OCI-LY3 (cell line): Measurements from ENCODE around the gene NFIA.

Experiments
- EZH2phosphoT487 ChIP-seq: fragments of 200-600 bp; shearing (Covaris generic); IDR thresholded peaks from 2 replicates; pipeline ENCODE4 v1.6.1; 2018; ENCODE audit warnings: antibody characterized with exemption, mixed run types, low read depth
- TF ChIP-seq, protein P1 (sequence below): fragments of 200-600, 300-600 bp; sonication (generic); IDR thresholded peaks from 2 replicates; pipeline ENCODE4 v1.5.1; 2014; ENCODE audit warnings: antibody characterized with exemption, low read length, low read depth

DNA sequence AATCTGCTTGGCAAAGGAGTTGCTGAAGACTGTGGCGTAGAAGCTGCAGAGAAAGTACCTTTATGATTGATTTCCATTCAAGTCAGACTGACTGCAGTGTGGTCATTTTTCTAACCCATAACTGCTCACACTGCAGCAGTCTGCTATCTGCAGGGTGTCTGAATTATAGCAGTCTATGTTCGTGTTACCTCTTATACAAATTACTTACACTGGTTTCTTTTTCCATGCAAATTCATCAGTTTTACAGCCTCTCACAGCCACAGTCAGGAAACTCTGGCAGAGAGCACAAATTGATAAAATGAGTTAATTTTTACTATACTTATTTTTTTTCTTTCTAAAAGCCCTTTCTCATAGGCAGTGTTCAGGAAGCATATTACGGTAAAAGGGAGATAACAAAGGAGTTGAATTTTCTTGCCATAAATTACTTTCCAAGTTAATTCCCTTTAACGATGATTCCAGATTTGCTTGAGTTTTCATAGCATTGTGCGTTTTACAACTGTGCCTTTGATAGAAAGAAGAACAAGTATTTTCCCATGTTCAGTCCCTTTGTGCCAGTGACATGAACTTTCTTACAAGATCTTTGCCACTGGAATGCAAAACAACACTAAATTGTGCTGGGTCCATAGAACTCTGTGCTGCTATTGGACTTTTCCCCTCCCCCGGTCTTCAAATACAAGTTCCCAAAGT lies 261.5 kb downstream of the NFIA start:
- TF ChIP-seq, protein P1, sequence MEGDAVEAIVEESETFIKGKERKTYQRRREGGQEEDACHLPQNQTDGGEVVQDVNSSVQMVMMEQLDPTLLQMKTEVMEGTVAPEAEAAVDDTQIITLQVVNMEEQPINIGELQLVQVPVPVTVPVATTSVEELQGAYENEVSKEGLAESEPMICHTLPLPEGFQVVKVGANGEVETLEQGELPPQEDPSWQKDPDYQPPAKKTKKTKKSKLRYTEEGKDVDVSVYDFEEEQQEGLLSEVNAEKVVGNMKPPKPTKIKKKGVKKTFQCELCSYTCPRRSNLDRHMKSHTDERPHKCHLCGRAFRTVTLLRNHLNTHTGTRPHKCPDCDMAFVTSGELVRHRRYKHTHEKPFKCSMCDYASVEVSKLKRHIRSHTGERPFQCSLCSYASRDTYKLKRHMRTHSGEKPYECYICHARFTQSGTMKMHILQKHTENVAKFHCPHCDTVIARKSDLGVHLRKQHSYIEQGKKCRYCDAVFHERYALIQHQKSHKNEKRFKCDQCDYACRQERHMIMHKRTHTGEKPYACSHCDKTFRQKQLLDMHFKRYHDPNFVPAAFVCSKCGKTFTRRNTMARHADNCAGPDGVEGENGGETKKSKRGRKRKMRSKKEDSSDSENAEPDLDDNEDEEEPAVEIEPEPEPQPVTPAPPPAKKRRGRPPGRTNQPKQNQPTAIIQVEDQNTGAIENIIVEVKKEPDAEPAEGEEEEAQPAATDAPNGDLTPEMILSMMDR, result no peak
- TF ChIP-seq EZH2phosphoT487, result no peak
